ENCODE results near the gene EPHA7. TPM values are rescaled to one million over a fixed set of nuclear protein-coding genes. Genes with fewer than 3 reads are reported as not detected.

Gene EPHA7
- total and polyA plus RNA-seq, 2 of the 13 experiments (the other 11 are each of a cell fraction or from before 2014, with no cell fraction given) = not detected

DNA sequence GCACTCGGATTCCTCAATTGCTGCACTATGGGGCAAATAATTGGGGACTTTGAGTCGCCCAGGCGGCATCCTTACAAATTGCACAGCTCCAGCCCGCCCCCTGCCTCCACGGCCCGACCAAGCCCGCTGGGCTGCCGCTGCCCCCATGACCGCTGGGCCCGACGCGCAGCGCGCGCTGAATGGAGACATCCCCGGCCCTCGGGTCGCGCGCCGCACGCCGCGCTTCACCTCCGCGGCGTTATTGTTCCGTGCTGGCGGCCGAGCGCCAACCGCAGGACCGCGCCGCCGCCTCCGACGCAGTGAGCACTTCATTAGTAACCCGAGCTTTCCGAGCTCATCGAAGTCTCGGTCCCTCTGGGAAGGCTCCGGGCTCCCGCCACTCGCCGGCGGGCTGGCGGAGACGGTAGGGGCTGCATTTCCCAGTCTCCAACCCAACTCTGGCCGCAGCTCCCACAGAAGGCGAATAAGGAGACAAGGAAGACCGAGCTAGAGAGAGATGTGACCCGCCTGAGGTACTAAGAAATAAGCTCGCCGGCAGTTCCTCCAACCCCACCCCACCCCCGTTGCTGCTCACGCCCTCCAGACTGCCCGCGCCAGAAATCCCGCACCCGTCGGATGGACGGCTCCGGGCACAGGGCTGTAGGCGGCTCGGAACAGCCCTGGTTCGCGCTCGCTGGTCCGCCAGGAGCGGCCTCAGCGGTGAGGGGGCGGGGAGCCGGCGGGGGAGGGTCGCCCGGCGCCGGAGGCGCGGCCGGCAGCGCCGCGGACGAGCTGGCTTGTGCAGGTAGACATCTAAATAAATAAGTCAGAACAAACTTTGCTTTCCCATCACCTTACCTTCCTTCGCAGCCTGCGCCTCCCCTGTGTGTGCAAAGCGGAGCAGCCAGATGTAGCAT is 703 bp downstream of the EPHA7 start:
- Histone ChIP-seq H3K36me3 (replicated peaks in 1 of 2; ENCODE audit: control insufficient read depth in 1 of 2, insufficient read depth in 2 of 2, low read length in 2 of 2) (no peaks in the 10 kb centered on the region), H3K79me2 (ENCODE audit: insufficient read depth, low read length) (no peaks in the 10 kb centered on the region), H3K9me3 (ENCODE audit: low read length) (no peaks in the 10 kb centered on the region), H3K4me1 (ENCODE audit: insufficient read depth, low read length) (no peaks in the 10 kb centered on the region), H3K27me3 (ENCODE audit: control insufficient read depth in 1 of 2, insufficient read depth in 2 of 2, low read length in 2 of 2) (peaks cover 0 to 5% of the 10 kb centered on the region in 2 experiments; a peak in 2 of 5 replicates), H2AFZ (ENCODE audit: low read length) (no peak overlapping the region), H3K9ac (ENCODE audit: insufficient read depth, low read depth, low read length) (no peak overlapping the region), H3K4me3 (replicated peaks in 1 of 3; ENCODE audit: insufficient read depth in 1 of 3, low read depth in 2 of 3, low read length in 3 of 3) (no peak overlapping the region), H3K4me2 (ENCODE audit: low read depth, low read length) (no peak overlapping the region), H4K20me1 (ENCODE audit: insufficient read depth, low read length) (no peaks in the 10 kb centered on the region), H3K27ac (ENCODE audit: extremely low read length, insufficient read depth, low read length) (no peak overlapping the region)
- intact Hi-C loops (cut with micrococcal nuclease; ENCODE audit: unreplicated experiment) (no loop called here), in situ Hi-C loops (cut with HindIII; ENCODE audit: extremely low pct_ligation_motif_present, low pct_unique_long_range_greater_than_20kb) (no loop called here)
- TF ChIP-seq ZFP1 (CRISPR knock-in tag; IDR thresholded peaks at IDR 0.05) (no peak), BCL6 (CRISPR knock-in tag; IDR thresholded peaks at IDR 0.05) (no peak), ZNF136 (CRISPR knock-in tag; IDR thresholded peaks at IDR 0.05; ENCODE audit: low read depth) (no peak), ZNF616 (CRISPR knock-in tag; IDR thresholded peaks at IDR 0.05; ENCODE audit: low read depth) (no peak)
- FAIRE-seq = no peak
- DNase-seq (ENCODE audit: low spot score) = no peak
- CTCF ChIA-PET (ENCODE audit: low intra/inter-chr PET ratio, low total read pairs) = no interaction called here
- POLR2A ChIA-PET = no interaction called here
- ATAC-seq = no peak
- 85% methylated on average over 49 of the region's 89 CpGs for WGBS (ENCODE audit: low lambda C conversion rate)
- no TSS peak for BruUV-seq (replicated peaks)

DNA sequence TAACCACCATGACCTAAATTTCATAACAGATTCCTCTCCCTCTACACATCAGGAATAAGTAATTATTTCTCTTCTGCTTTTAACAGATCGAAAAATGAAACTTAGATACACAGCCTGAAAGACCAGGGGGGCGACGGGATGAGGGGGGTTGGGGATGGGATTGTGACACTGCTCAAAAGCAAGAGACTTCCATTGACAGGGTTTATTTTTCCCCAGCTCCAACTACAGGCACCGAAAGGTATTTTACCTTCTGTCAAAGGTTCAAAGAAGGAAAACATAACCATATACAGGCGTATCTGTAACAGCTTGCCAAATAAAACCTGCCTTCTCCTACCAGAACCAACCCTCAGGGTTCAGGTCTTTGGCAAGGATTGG is 1.3 kb downstream of the EPHA7 start:
- intact Hi-C loops (cut with micrococcal nuclease; ENCODE audit: unreplicated experiment) (no loop called here), in situ Hi-C loops (cut with HindIII; ENCODE audit: extremely low pct_ligation_motif_present, low pct_unique_long_range_greater_than_20kb) (no loop called here)
- Histone ChIP-seq H3K27me3 (ENCODE audit: control insufficient read depth in 1 of 2, insufficient read depth in 2 of 2, low read length in 2 of 2) (peaks cover 0 to 5% of the 10 kb centered on the region in 2 experiments; a peak in 2 of 5 replicates), H3K9me3 (ENCODE audit: low read length) (no peaks in the 10 kb centered on the region), H2AFZ (ENCODE audit: low read length) (no peak overlapping the region), H3K27ac (ENCODE audit: extremely low read length, insufficient read depth, low read length) (no peak overlapping the region), H3K4me1 (ENCODE audit: insufficient read depth, low read length) (no peaks in the 10 kb centered on the region), H3K36me3 (replicated peaks in 1 of 2; ENCODE audit: control insufficient read depth in 1 of 2, insufficient read depth in 2 of 2, low read length in 2 of 2) (no peaks in the 10 kb centered on the region), H3K4me2 (ENCODE audit: low read depth, low read length) (no peak overlapping the region), H3K4me3 (replicated peaks in 1 of 3; ENCODE audit: insufficient read depth in 1 of 3, low read depth in 2 of 3, low read length in 3 of 3) (no peak overlapping the region), H3K79me2 (ENCODE audit: insufficient read depth, low read length) (no peaks in the 10 kb centered on the region), H4K20me1 (ENCODE audit: insufficient read depth, low read length) (no peaks in the 10 kb centered on the region), H3K9ac (ENCODE audit: insufficient read depth, low read depth, low read length) (no peak overlapping the region)
- DNase-seq (ENCODE audit: low spot score) = no peak
- no peak for FAIRE-seq
- no peak for ATAC-seq
- no TSS peak for BruUV-seq (replicated peaks)
- TF ChIP-seq ONECUT2 (CRISPR knock-in tag; IDR thresholded peaks at IDR 0.05) (no peak), MATR3 (CRISPR knock-in tag; IDR thresholded peaks at IDR 0.05) (no peak), NCOA5 (CRISPR knock-in tag; IDR thresholded peaks at IDR 0.05) (no peak), MIXL1 (CRISPR knock-in tag; IDR thresholded peaks at IDR 0.05) (no peak), SAP130 (CRISPR knock-in tag; IDR thresholded peaks at IDR 0.05; ENCODE audit: low read depth) (no peak), MLLT10 (CRISPR knock-in tag; IDR thresholded peaks at IDR 0.05) (no peak), ZNF180 (CRISPR knock-in tag; IDR thresholded peaks at IDR 0.05; ENCODE audit: borderline replicate concordance, low read depth) (no peak), ZNF724P (CRISPR knock-in tag; IDR thresholded peaks at IDR 0.05; ENCODE audit: borderline replicate concordance) (no peak), ZNF777 (CRISPR knock-in tag; IDR thresholded peaks at IDR 0.05) (no peak), MEIS2 (CRISPR knock-in tag; IDR thresholded peaks at IDR 0.05) (no peak), ZFP1 (CRISPR knock-in tag; IDR thresholded peaks at IDR 0.05) (no peak), THAP11 (CRISPR knock-in tag; IDR thresholded peaks at IDR 0.05) (no peak), TOE1 (CRISPR knock-in tag; IDR thresholded peaks at IDR 0.05) (no peak)
- ChIA-PET CTCF (ENCODE audit: low intra/inter-chr PET ratio, low total read pairs) (no interaction called here), POLR2A (no interaction called here)
- 13% methylated on average over 5 of the region's 5 CpGs for WGBS (ENCODE audit: low lambda C conversion rate)
